Stomach smooth muscle (tissue), 2 donors: ENCODE data around the gene PLXNA2.

ENCODE experiments used
- H3K27ac ChIP-seq: one replicate; pipeline ENCODE4 v1.7.0; 2013; ENCODE audit warnings: mild to moderate bottlenecking, low read length, inconsistent platforms
- H3K27me3 ChIP-seq, 2 donors: one replicate each; pipeline ENCODE4 v1.7.0; 2013; ENCODE audit warnings: low read length in 2 of 2; ENCODE audit not compliant: insufficient read depth in 2 of 2, control insufficient read depth in 1 of 2
- H3K36me3 ChIP-seq, 2 donors: one replicate each; pipeline ENCODE4 v1.7.0; 2013; ENCODE audit warnings: low read length in 2 of 2; ENCODE audit not compliant: control insufficient read depth in 2 of 2, insufficient read depth in 2 of 2
- H3K4me1 ChIP-seq: one replicate; pipeline ENCODE4 v1.7.0; 2013; ENCODE audit warnings: low read length; ENCODE audit not compliant: control insufficient read depth, insufficient read depth
- H3K4me3 ChIP-seq, 2 donors: one replicate each; pipeline ENCODE4 v1.7.0; 2013; ENCODE audit warnings: low read length in 2 of 2
- H3K9ac ChIP-seq, 2 donors: one replicate each; pipeline ENCODE4 v1.7.0; 2013; ENCODE audit warnings: low read length in 2 of 2, mild to moderate bottlenecking in 1 of 2
- H3K9me3 ChIP-seq, 2 donors: one replicate each; pipeline ENCODE4 v1.7.0; 2013; ENCODE audit warnings: low read length in 2 of 2; ENCODE audit not compliant: control insufficient read depth in 2 of 2
- donor health status: healthy.
- donor health status: Pancreatic carcinoma.

Gene PLXNA2

DNA sequence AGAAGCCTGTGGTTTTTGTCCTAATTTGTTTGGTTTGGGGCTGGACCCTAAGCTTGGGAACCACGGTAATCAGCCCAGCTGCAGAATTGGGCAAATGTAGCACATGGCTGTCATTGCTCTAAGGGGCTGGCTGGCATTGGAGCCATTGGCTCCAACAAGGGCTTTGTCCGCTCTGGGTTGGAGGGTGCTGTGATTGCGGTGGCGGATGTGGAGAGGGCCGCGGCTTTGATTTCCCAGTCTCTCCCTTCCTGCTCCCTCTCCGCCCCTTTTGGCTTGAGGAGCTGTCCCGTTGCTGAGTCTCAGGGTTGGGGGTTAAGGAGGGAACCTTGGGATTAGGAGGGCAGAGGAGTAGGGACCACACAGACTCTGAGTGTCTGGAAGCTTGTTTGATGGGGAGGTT is 241.5 kb downstream of the PLXNA2 start:
- Histone ChIP-seq H3K27me3 (no peaks in the 10 kb centered on the region), H3K27ac (no peak overlapping the region), H3K4me1 (no peaks in the 10 kb centered on the region), H3K4me3 (no peak overlapping the region), H3K9ac (no peak overlapping the region), H3K36me3 (no peaks in the 10 kb centered on the region), H3K9me3 (peaks cover 0 to 3% of the 10 kb centered on the region in 2 donors)

DNA sequence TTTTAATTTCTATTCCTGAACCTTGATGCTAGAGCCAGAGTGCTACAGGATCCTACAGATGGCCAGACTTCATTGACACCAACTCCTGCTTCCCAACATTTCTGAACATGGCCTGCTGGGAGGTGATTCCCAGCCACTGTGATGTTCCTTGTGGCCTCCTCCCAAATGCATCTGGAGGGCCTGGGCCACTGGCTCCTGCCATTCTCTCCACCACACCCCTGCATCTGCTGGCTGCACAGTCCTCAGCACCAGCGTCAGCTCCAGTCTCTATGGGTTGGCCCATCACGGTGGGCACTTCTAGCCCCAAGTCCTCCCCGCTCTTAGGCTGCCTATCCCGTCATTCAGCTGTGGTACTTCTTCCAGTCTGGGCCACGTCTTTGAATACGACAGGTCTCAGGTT is 242.1 kb downstream of the PLXNA2 start:
- Histone ChIP-seq H3K9me3 (peaks cover 0 to 3% of the 10 kb centered on the region in 2 donors), H3K4me3 (no peak overlapping the region), H3K27me3 (no peaks in the 10 kb centered on the region), H3K27ac (no peak overlapping the region), H3K36me3 (no peaks in the 10 kb centered on the region), H3K9ac (no peak overlapping the region), H3K4me1 (no peaks in the 10 kb centered on the region)

DNA sequence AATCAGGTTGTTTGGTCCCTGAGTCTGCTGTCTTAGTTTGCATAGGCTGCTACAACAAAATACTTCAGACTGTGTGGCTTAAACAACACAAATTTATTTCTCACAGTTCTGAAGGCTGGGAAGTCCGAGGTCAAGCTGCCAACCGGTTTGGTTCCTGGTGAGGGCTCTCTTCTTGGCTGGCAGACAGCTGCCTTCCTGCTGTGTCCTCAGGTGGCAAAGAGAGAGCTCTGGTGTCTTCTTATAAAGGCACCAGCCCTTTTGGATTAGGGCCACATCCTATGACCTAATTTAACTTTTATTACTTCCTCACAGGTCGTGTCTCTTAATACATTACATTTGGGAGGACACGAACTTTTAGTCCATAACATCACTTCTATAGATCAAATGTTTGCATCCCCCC is 243.7 kb downstream of the PLXNA2 start:
- Histone ChIP-seq H3K36me3 (no peaks in the 10 kb centered on the region), H3K9me3 (no peaks in the 10 kb centered on the region), H3K27me3 (no peaks in the 10 kb centered on the region), H3K27ac (no peak overlapping the region), H3K4me3 (no peak overlapping the region), H3K9ac (no peak overlapping the region), H3K4me1 (no peaks in the 10 kb centered on the region)

DNA sequence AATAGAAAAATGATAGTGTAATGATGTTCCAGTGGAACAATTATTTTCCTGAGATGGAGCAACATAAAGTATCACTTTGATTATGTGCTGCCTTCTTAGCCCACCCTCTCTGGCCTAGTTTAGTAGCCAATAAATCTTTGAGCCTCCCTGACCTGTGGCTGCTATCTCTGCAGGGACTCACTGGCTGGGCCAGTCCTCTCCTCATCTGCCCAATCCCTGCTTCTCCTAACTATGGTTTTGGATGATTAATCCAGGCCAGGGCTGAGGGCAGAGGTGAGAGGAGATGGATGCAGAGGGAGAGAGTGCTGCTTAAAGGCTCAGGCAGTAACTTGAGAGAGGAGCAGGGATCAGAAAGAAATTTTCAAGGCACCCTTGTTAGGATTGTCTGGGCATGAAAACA is 244.2 kb downstream of the PLXNA2 start:
- Histone ChIP-seq H3K4me3 (no peak overlapping the region), H3K9me3 (no peaks in the 10 kb centered on the region), H3K36me3 (no peaks in the 10 kb centered on the region), H3K27ac (no peak overlapping the region), H3K27me3 (no peaks in the 10 kb centered on the region), H3K9ac (no peak overlapping the region), H3K4me1 (no peaks in the 10 kb centered on the region)

- no peak overlapping the region for H3K9ac ChIP-seq
- no peaks in the 10 kb centered on the region for H3K36me3 ChIP-seq
- H3K4me3 ChIP-seq: no peak overlapping the region
- H3K4me1 ChIP-seq: no peaks in the 10 kb centered on the region
- H3K9me3 ChIP-seq: no peaks in the 10 kb centered on the region
- no peaks in the 10 kb centered on the region for H3K27me3 ChIP-seq
- no peak overlapping the region for H3K27ac ChIP-seq
Measured at GRCh38 chr1:207999274-207999915, 244.8 kb downstream of the PLXNA2 start.

- Histone ChIP-seq H3K4me3 (no peak overlapping the region), H3K27ac (no peak overlapping the region), H3K9me3 (no peaks in the 10 kb centered on the region), H3K27me3 (no peaks in the 10 kb centered on the region), H3K4me1 (no peaks in the 10 kb centered on the region), H3K9ac (no peak overlapping the region), H3K36me3 (no peaks in the 10 kb centered on the region)
Measured at GRCh38 chr1:207998691-207999090, 245.5 kb downstream of the PLXNA2 start.

DNA sequence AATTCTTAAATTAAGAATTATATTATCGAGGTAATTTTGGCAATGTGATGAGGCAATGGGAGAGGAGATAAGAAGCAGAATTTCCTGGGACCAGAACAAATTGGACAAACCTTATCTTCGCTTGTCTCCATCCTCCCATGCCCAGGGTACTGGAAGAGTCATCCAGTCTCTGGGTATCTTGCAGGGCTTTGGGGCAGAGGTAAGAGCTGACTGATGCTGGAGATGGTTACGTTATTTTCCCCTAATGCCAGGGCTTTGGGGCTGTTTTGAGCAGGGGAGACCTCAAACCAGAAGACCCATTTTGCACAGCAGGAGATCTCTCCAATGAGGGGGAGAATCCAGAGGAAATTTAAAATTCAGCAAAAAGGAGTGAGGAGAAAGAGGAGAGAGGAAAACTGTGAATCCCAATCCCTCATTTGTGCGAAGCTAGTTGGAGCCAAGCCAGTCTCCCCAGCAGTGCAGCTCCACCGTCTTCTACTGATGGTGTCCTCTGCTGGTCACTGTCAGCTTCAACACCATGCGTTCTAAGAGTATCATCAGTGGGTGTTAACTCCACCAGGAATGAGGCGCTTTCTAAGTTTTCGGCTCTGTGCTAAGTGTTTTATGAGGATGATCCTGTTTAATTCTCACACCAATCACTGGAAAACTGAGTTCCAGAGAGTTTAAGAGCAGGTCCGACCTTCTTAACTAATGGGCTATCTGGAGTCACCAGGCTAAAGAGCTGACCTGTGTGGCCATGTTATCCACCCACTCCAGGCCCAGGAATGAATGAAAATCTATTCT is 246.5 kb downstream of the PLXNA2 start:
- no peaks in the 10 kb centered on the region for H3K36me3 ChIP-seq
- no peaks in the 10 kb centered on the region for H3K27me3 ChIP-seq
- H3K9ac ChIP-seq: no peak overlapping the region
- H3K27ac ChIP-seq: no peak overlapping the region
- H3K4me1 ChIP-seq: no peaks in the 10 kb centered on the region
- no peaks in the 10 kb centered on the region for H3K9me3 ChIP-seq
- peak overlapping the region in 1 of 2 donors; percentile 35 for H3K4me3 ChIP-seq

DNA sequence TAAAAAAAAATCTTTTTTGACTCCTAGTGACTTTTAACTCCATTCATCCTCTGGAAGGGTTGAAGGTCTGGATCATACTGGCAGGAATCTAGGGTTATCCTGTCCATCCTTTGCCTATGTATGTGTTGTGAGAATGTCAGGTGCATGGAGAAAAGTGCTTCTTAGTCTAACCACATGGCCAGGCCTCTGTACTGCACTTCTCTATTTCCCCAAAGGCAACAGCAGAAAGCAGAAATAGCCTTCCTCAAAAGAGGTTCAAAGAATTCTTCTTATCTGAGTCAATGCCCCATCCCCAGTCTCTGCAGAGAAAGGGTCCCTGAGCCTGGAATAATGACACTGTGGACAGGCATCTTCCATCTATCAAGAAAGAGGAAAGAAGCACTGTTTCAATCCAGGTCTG is 247.5 kb downstream of the PLXNA2 start:
- Histone ChIP-seq H3K27me3 (peaks cover 0 to under 1% of the 10 kb centered on the region in 2 donors), H3K9ac (no peak overlapping the region), H3K4me1 (no peaks in the 10 kb centered on the region), H3K4me3 (no peak overlapping the region), H3K36me3 (no peaks in the 10 kb centered on the region), H3K9me3 (no peaks in the 10 kb centered on the region), H3K27ac (no peak overlapping the region)

DNA sequence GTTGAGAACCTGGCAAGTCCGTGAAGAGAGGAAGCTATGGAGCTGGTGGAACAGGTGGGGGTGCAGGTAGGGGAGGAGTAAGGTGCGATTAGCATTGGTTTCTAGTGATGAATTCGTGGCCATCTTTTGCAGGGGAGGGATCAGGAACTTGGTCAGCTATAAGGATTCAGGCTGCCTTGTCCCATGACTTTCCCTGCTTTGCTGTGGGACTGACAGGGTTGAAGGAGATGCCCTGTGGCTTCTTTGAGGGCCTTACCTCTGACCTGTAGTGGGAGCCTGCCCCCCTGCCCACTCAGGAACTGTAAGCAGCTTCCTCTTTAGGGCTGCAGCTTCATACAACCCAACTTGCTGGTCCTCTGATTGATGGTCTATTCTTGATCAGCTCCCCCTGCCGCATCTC is 248.6 kb downstream of the PLXNA2 start:
- H3K9ac ChIP-seq: no peak overlapping the region
- no peaks in the 10 kb centered on the region for H3K9me3 ChIP-seq
- H3K36me3 ChIP-seq: no peaks in the 10 kb centered on the region
- no peak overlapping the region for H3K27ac ChIP-seq
- H3K4me3 ChIP-seq: no peak overlapping the region
- peaks cover 0 to 7% of the 10 kb centered on the region in 2 donors for H3K27me3 ChIP-seq
- no peaks in the 10 kb centered on the region for H3K4me1 ChIP-seq

GRCh38 chr1:207993477-207994445 is 250.4 kb downstream of the PLXNA2 start:
- no peaks in the 10 kb centered on the region for H3K4me1 ChIP-seq
- H3K27me3 ChIP-seq: peaks cover 0 to 7% of the 10 kb centered on the region in 2 donors
- H3K9ac ChIP-seq: no peak overlapping the region
- no peaks in the 10 kb centered on the region for H3K36me3 ChIP-seq
- no peak overlapping the region for H3K27ac ChIP-seq
- no peak overlapping the region for H3K4me3 ChIP-seq
- H3K9me3 ChIP-seq: no peaks in the 10 kb centered on the region
